Muscle layer of duodenum (tissue), 2 donors: ENCODE data around the gene MSN.

ENCODE experiments used
- H3K27ac ChIP-seq: one replicate; pipeline ENCODE4 v1.7.0; 2013; ENCODE audit warnings: mild to moderate bottlenecking, low read length
- H3K27me3 ChIP-seq: one replicate; pipeline ENCODE4 v1.7.0; 2013; ENCODE audit warnings: low read depth, mild to moderate bottlenecking, control low read depth, low read length
- H3K36me3 ChIP-seq, 2 donors: one replicate each; pipeline ENCODE4 v1.7.0; 2013; ENCODE audit warnings: low read length in 2 of 2, control low read depth in 1 of 2, mild to moderate bottlenecking in 1 of 2; ENCODE audit not compliant: insufficient read depth in 2 of 2, control insufficient read depth in 1 of 2
- H3K4me1 ChIP-seq, 2 donors: one replicate each; pipeline ENCODE4 v1.7.0; 2013; ENCODE audit warnings: low read length in 2 of 2, mild to moderate bottlenecking in 2 of 2, control low read depth in 1 of 2, moderate library complexity in 1 of 2; ENCODE audit not compliant: insufficient read depth in 2 of 2, control insufficient read depth in 1 of 2
- H3K4me3 ChIP-seq, 2 donors: one replicate each; pipeline ENCODE4 v1.7.0; 2013; ENCODE audit warnings: low read length in 2 of 2, low read depth in 1 of 2, mild to moderate bottlenecking in 1 of 2
- H3K9me3 ChIP-seq, 2 donors: one replicate each; pipeline ENCODE4 v1.7.0; 2013; ENCODE audit warnings: low read length in 2 of 2, control low read depth in 1 of 2, mild to moderate bottlenecking in 1 of 2; ENCODE audit not compliant: control insufficient read depth in 1 of 2
- donor health status: healthy.

Gene MSN

GRCh38 chrX:65674204-65674893, 6.9 kb downstream of the MSN start:
- peaks cover 15 to 37% of the 10 kb centered on the region in 2 donors for H3K4me1 ChIP-seq
- peak overlapping the region; percentile 84 for H3K27ac ChIP-seq
- H3K9me3 ChIP-seq, result no peaks in the 10 kb centered on the region
- H3K36me3 ChIP-seq, result peaks cover 0 to 11% of the 10 kb centered on the region in 2 donors
- H3K27me3 ChIP-seq, result no peaks in the 10 kb centered on the region
- H3K4me3 ChIP-seq, result peak overlapping the region in 1 of 2 donors; percentile 9

GRCh38 chrX:65677954-65678469, 10.6 kb downstream of the MSN start:
- no peak overlapping the region for H3K4me3 ChIP-seq
- peaks cover 15 to 42% of the 10 kb centered on the region in 2 donors for H3K4me1 ChIP-seq
- no peaks in the 10 kb centered on the region for H3K27me3 ChIP-seq
- H3K36me3 ChIP-seq, result peaks cover 0 to 10% of the 10 kb centered on the region in 2 donors
- H3K27ac ChIP-seq, result peak overlapping the region; percentile 96
- no peaks in the 10 kb centered on the region for H3K9me3 ChIP-seq

- no peaks in the 10 kb centered on the region for H3K36me3 ChIP-seq
- no peaks in the 10 kb centered on the region for H3K9me3 ChIP-seq
- peaks cover 8 to 32% of the 10 kb centered on the region in 2 donors for H3K4me1 ChIP-seq
- H3K4me3 ChIP-seq, result no peak overlapping the region
- H3K27ac ChIP-seq, result peak overlapping the region; percentile 96
- H3K27me3 ChIP-seq, result no peaks in the 10 kb centered on the region
Measured at GRCh38 chrX:65679071-65679540, 11.7 kb downstream of the MSN start.

- peaks cover 8 to 38% of the 10 kb centered on the region in 2 donors for H3K4me1 ChIP-seq
- no peak overlapping the region for H3K27ac ChIP-seq
Measured at GRCh38 chrX:65681810-65682209, 14.4 kb downstream of the MSN start.

GRCh38 chrX:65685112-65685511, 17.7 kb downstream of the MSN start:
- Histone ChIP-seq H3K4me3 (no peak overlapping the region), H3K27me3 (no peaks in the 10 kb centered on the region), H3K9me3 (no peaks in the 10 kb centered on the region), H3K4me1 (peaks cover 17 to 60% of the 10 kb centered on the region in 2 donors), H3K36me3 (no peaks in the 10 kb centered on the region), H3K27ac (no peak overlapping the region)

More at GRCh38 chrX:65681810-65682209, 14.4 kb downstream of the MSN start:
- H3K9me3 ChIP-seq, result no peaks in the 10 kb centered on the region
- no peaks in the 10 kb centered on the region for H3K36me3 ChIP-seq
- H3K4me3 ChIP-seq, result no peak overlapping the region
- no peaks in the 10 kb centered on the region for H3K27me3 ChIP-seq

GRCh38 chrX:65686236-65686635, 18.8 kb downstream of the MSN start:
- H3K9me3 ChIP-seq, result no peaks in the 10 kb centered on the region
- peaks cover 17 to 62% of the 10 kb centered on the region in 2 donors for H3K4me1 ChIP-seq
- H3K36me3 ChIP-seq, result no peaks in the 10 kb centered on the region
- H3K4me3 ChIP-seq, result no peak overlapping the region
- peak overlapping the region; percentile 29 for H3K27ac ChIP-seq
- no peaks in the 10 kb centered on the region for H3K27me3 ChIP-seq

GRCh38 chrX:65687367-65687766, 19.9 kb downstream of the MSN start:
- Histone ChIP-seq H3K4me3 (no peak overlapping the region), H3K9me3 (no peaks in the 10 kb centered on the region), H3K4me1 (peaks cover 21 to 61% of the 10 kb centered on the region in 2 donors), H3K36me3 (no peaks in the 10 kb centered on the region), H3K27ac (no peak overlapping the region), H3K27me3 (no peaks in the 10 kb centered on the region)

- H3K9me3 ChIP-seq, result no peaks in the 10 kb centered on the region
- peaks cover 21 to 54% of the 10 kb centered on the region in 2 donors for H3K4me1 ChIP-seq
- H3K27me3 ChIP-seq, result no peaks in the 10 kb centered on the region
- peak overlapping the region; percentile 77 for H3K27ac ChIP-seq
- no peak overlapping the region for H3K4me3 ChIP-seq
- H3K36me3 ChIP-seq, result no peaks in the 10 kb centered on the region
Measured at GRCh38 chrX:65688403-65688871, 21.0 kb downstream of the MSN start.

- Histone ChIP-seq H3K4me3 (no peak overlapping the region), H3K36me3 (no peaks in the 10 kb centered on the region), H3K9me3 (no peaks in the 10 kb centered on the region), H3K4me1 (peaks cover 21 to 59% of the 10 kb centered on the region in 2 donors), H3K27me3 (no peaks in the 10 kb centered on the region), H3K27ac (peak overlapping the region; percentile 77)
Measured at GRCh38 chrX:65689377-65689776, 21.9 kb downstream of the MSN start.

- Histone ChIP-seq H3K27me3 (no peaks in the 10 kb centered on the region), H3K27ac (peak overlapping the region; percentile 77), H3K4me3 (no peak overlapping the region), H3K9me3 (no peaks in the 10 kb centered on the region), H3K36me3 (no peaks in the 10 kb centered on the region), H3K4me1 (peaks cover 18 to 58% of the 10 kb centered on the region in 2 donors)
Measured at GRCh38 chrX:65690057-65690855, 22.8 kb downstream of the MSN start.

GRCh38 chrX:65695849-65696449, 28.5 kb downstream of the MSN start:
- Histone ChIP-seq H3K36me3 (no peaks in the 10 kb centered on the region), H3K9me3 (no peaks in the 10 kb centered on the region), H3K4me3 (no peak overlapping the region), H3K27ac (peak overlapping the region; percentile 51), H3K27me3 (no peaks in the 10 kb centered on the region), H3K4me1 (peaks cover 4 to 55% of the 10 kb centered on the region in 2 donors)
